OCI-LY1 (cell line): ENCODE data around the gene SLC46A1.

ENCODE experiments used
- H2AFZ ChIP-seq: fragments of 200-600 bp; sonication (generic), shearing (Covaris generic); 2 replicates; pipeline ENCODE4 v1.6.0; 2014; ENCODE audit warnings: antibody characterized with exemption, mild to moderate bottlenecking, low read length
- H3F3A ChIP-seq: fragments of 200-600 bp; sonication (generic), shearing (Covaris generic); 2 replicates; pipeline ENCODE4 v1.6.0; 2014; ENCODE audit warnings: mild to moderate bottlenecking, antibody characterized with exemption, low read length, moderate library complexity; ENCODE audit not compliant: insufficient read depth
- H3K27ac ChIP-seq: fragments of 200-600 bp; sonication (generic); 2 replicates; pipeline ENCODE4 v1.5.1; 2014; ENCODE audit warnings: low read length, mixed run types, mild to moderate bottlenecking, low read depth; ENCODE audit not compliant: poor library complexity, severe bottlenecking
- H3K27me3 ChIP-seq: fragments of 200-600 bp; sonication (generic); 2 replicates; pipeline ENCODE4 v1.6.0; 2014; ENCODE audit warnings: antibody characterized with exemption, mild to moderate bottlenecking, low read length, moderate library complexity; ENCODE audit not compliant: insufficient read depth
- H3K36me3 ChIP-seq: fragments of 200-600 bp; sonication (generic); 2 replicates; pipeline ENCODE4 v1.6.1; 2014; ENCODE audit warnings: mild to moderate bottlenecking, antibody characterized with exemption, low read length, moderate library complexity, mixed read lengths; ENCODE audit not compliant: insufficient read depth
- H3K4me1 ChIP-seq: fragments of 200-600 bp; sonication (generic); 2 replicates; pipeline ENCODE4 v1.5.1; 2014; ENCODE audit warnings: mild to moderate bottlenecking, low read length, moderate library complexity; ENCODE audit not compliant: insufficient read depth, severe bottlenecking
- H3K4me2 ChIP-seq: fragments of 200-600 bp; sonication (generic), shearing (Covaris generic); 2 replicates; pipeline ENCODE4 v1.6.1; 2014; ENCODE audit warnings: low read length
- H3K4me3 ChIP-seq: fragments of 200-600 bp; sonication (generic); 2 replicates; pipeline ENCODE4 v1.5.1; 2014; ENCODE audit warnings: low read length, low read depth, mild to moderate bottlenecking, mixed read lengths; ENCODE audit not compliant: poor library complexity, severe bottlenecking
- H3K79me2 ChIP-seq: fragments of 200-600 bp; shearing (Covaris generic); 2 replicates; pipeline ENCODE4 v1.6.1; 2016; ENCODE audit warnings: mixed run types, low read length, mixed read lengths; ENCODE audit not compliant: insufficient read depth
- H3K9ac ChIP-seq: fragments of 200-600 bp; sonication (generic), shearing (Covaris generic); 2 replicates; pipeline ENCODE4 v1.6.1; 2014; ENCODE audit warnings: mild to moderate bottlenecking, low read length, mixed read lengths
- H3K9me2 ChIP-seq: fragments of 200-600 bp; sonication (generic), shearing (Covaris generic); 2 replicates; pipeline ENCODE4 v1.6.1; 2014; ENCODE audit warnings: low read depth, mild to moderate bottlenecking, low read length, mixed read lengths
- H3K9me3 ChIP-seq: fragments of 200-600 bp; shearing (Covaris generic); 2 replicates; pipeline ENCODE4 v1.6.1; 2014; ENCODE audit warnings: low read length, mixed read lengths
- H4K20me1 ChIP-seq: fragments of 200-600 bp; sonication (generic), shearing (Covaris generic); 2 replicates; pipeline ENCODE4 v1.6.0; 2016; ENCODE audit warnings: mild to moderate bottlenecking, low read length; ENCODE audit not compliant: insufficient read depth
- EZH2 ChIP-seq: fragments of 200-600 bp; sonication (generic), shearing (Covaris generic); IDR thresholded peaks from 2 replicates; pipeline ENCODE4 v1.8.0; 2017; ENCODE audit warnings: borderline replicate concordance, mixed run types, mild to moderate bottlenecking, antibody characterized with exemption, low read length, moderate library complexity, mixed read lengths
- TF ChIP-seq, protein P1 (sequence below): fragments of 200-600 bp; sonication (generic), shearing (Covaris generic); IDR thresholded peaks from 2 replicates; pipeline ENCODE4 v1.5.1; 2017; ENCODE audit warnings: mild to moderate bottlenecking, antibody characterized with exemption, low read length, moderate library complexity, mixed read lengths

Gene SLC46A1

DNA sequence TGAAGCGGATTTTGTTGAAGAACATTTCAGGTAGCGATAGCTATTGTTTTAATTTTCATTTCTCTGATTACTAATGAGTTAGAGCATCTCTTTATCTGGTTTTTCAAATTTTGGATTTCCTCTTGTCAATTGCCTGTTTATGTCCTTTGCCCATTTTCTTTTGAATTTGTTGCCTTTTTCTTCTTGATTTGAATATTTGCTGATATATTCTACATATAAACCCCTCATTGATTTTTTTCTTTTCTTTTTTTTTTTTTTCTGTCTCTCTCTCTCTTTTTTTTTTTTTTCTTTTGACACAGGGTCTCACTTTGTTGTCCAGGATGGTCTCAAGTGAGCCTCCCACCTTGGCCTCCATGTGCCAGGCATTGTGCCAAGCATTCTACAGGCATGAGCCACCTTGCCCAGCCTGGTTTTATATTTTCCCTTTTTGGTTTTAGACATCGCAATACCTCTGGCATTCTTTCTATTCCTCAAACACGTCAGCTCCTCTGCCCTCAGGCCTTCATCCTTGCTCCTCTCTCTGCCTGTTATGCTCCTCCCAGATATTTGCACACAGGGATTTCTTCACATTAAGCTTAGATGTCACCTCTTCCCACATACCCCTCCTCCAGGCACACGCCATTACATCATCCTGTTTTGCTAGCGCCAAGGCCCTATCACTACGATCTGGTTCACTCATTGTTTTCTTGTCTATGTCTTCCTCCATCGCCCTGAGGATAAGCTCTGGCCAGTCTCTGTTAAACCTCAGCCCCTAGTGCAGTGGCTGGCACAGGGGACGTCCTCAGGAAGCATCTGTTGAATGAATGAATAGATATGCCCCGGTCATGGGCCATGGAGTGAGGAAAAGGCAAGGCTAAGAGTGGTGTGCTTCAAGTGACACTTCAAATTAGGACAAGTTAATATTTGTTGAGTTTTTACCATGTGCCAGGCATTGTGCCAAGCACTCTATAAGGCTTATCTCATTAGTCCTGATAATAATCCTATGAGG lies 25.9 kb downstream of the SLC46A1 start:
- Histone ChIP-seq H3K9ac (no peak overlapping the region), H2AFZ (no peak overlapping the region), H3K4me1 (no peaks in the 10 kb centered on the region), H3K9me3 (no peaks in the 10 kb centered on the region), H3K79me2 (no peaks in the 10 kb centered on the region), H3K9me2 (no peaks in the 10 kb centered on the region), H3K36me3 (no peaks in the 10 kb centered on the region), H4K20me1 (no peaks in the 10 kb centered on the region), H3K27me3 (peaks cover 6% of the 10 kb centered on the region; the same call in 1 of the 2 replicates), H3K4me3 (no peak overlapping the region), H3K4me2 (no peak overlapping the region), H3K27ac (no peak overlapping the region), H3F3A (no peaks in the 10 kb centered on the region)
- TF ChIP-seq, protein P1, sequence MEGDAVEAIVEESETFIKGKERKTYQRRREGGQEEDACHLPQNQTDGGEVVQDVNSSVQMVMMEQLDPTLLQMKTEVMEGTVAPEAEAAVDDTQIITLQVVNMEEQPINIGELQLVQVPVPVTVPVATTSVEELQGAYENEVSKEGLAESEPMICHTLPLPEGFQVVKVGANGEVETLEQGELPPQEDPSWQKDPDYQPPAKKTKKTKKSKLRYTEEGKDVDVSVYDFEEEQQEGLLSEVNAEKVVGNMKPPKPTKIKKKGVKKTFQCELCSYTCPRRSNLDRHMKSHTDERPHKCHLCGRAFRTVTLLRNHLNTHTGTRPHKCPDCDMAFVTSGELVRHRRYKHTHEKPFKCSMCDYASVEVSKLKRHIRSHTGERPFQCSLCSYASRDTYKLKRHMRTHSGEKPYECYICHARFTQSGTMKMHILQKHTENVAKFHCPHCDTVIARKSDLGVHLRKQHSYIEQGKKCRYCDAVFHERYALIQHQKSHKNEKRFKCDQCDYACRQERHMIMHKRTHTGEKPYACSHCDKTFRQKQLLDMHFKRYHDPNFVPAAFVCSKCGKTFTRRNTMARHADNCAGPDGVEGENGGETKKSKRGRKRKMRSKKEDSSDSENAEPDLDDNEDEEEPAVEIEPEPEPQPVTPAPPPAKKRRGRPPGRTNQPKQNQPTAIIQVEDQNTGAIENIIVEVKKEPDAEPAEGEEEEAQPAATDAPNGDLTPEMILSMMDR: no peak
- TF ChIP-seq EZH2: no peak

DNA sequence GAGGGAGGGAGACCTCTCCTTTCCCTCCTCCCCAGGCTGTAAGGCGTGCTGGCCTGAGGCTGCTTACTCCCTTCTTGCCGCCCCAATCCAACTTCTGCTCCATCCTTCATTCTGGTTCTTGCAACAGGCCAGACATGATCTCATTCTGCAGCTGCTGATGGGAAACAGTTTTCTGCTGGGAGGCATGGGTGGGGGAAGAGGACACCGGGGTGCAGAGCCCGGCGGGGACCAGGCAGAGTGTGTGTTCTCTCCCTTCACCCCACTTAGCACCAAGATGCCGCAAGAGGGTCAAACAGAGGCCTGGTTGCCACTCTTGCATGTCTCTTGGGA lies 33.1 kb downstream of the SLC46A1 start:
- H3K36me3 ChIP-seq: no peaks in the 10 kb centered on the region
- no peaks in the 10 kb centered on the region for H3K9me3 ChIP-seq
- H3K4me3 ChIP-seq: no peak overlapping the region
- no peak overlapping the region for H3K9ac ChIP-seq
- H3K9me2 ChIP-seq: no peaks in the 10 kb centered on the region
- H3K79me2 ChIP-seq: no peaks in the 10 kb centered on the region
- no peak overlapping the region for H2AFZ ChIP-seq
- H4K20me1 ChIP-seq: no peaks in the 10 kb centered on the region
- H3K27ac ChIP-seq: no peak overlapping the region
- no peaks in the 10 kb centered on the region; the same call in 1 of the 2 replicates for H3F3A ChIP-seq
- peak overlapping the region; percentile 69; the same call in 1 of the 2 replicates for H3K4me2 ChIP-seq
- H3K27me3 ChIP-seq: peaks cover 4% of the 10 kb centered on the region; the same call in 1 of the 2 replicates
- H3K4me1 ChIP-seq: peaks cover 15% of the 10 kb centered on the region
- TF ChIP-seq EZH2: no peak
- TF ChIP-seq, protein P1: no peak

DNA sequence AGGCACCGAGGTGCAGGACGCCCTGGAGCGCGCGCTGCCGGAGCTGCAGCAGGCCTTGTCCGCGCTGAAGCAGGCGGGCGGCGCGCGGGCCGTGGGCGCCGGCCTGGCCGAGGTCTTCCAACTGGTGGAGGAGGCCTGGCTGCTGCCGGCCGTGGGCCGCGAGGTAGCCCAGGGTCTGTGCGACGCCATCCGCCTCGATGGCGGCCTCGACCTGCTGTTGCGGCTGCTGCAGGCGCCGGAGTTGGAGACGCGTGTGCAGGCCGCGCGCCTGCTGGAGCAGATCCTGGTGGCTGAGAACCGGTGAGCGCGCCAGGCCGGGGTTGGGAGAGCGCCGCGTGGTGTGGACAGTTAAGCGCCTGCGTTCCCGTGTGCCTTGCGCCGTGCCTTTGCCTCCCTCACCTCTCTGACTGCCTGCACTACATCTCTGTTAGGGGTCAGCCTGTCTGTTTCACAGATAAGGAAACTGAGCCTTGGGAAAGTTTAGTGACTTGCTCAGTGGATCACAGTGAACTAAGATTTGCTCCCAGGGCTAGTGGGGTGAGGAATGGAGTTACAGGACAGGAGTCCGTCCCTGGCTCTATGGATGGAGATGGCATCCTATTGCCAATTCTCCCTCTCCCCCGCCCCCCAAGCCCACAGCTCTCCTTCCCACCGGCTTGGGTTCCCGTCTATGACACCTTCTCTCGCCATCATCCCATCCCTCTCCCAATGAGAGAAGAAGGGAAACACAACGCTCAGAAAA lies 33.6 kb downstream of the SLC46A1 start:
- no peaks in the 10 kb centered on the region for H4K20me1 ChIP-seq
- no peaks in the 10 kb centered on the region for H3K79me2 ChIP-seq
- H3K4me1 ChIP-seq: peaks cover 15% of the 10 kb centered on the region
- peak overlapping the region; percentile 69 for H3K4me2 ChIP-seq
- H3K9ac ChIP-seq: peak overlapping the region; percentile 13; the same call in 1 of the 2 replicates
- H3K27ac ChIP-seq: no peak overlapping the region
- H3K9me2 ChIP-seq: no peaks in the 10 kb centered on the region
- TF ChIP-seq, protein P1: no peak
- no peak for TF ChIP-seq EZH2
- peak overlapping the region; percentile 59 for H3K4me3 ChIP-seq
- H2AFZ ChIP-seq: no peak overlapping the region
- no peaks in the 10 kb centered on the region; the same call in 1 of the 2 replicates for H3F3A ChIP-seq
- no peaks in the 10 kb centered on the region for H3K36me3 ChIP-seq
- H3K9me3 ChIP-seq: no peaks in the 10 kb centered on the region
- peaks cover 4% of the 10 kb centered on the region; the same call in 1 of the 2 replicates for H3K27me3 ChIP-seq
